ENCODE results near the gene CAPN11.

CAPN11 gene

DNA sequence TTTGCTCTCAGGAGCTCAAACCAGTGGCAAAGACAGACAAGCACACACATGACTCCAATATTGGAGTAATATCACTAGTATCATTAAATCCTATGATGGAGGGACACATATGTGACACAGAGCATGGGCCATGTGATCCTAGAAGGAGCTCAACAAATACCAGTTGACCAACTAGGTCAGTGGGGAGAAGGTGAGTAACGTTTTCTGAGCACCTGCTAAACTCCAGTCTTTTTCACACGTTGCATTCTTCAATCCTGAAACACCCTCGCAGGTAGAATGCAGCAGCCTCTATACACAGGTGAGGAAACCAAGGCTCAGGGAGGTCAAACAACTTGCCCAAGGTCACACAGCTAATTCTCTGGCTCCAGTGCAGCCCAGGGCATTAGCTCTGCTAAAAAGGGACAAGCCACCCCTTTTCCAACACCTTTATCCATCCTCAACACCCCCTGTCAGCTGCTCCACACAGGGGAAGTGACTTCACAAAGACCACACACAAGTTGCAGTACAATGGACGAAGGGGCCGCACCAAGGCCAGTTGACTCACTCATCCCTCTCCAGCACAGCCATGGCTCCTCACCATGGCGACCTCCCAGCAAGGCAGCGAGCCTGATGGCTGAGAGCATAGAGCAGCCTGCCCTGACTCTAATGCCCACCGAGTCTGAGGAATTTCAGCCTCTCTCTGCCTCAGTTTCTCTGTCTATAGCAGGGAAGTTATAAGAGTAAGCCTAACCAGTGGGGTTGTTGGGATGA, 4.4 kb downstream of the CAPN11 start:
- H3K36me3 ChIP-seq (ENCODE audit: insufficient read depth, low read length) = no peaks in the 10 kb centered on the region
- no peak overlapping the region for H3K4me3 ChIP-seq (ENCODE audit: low read depth in 1 of 2, low read length in 2 of 2)
- H3K4me2 ChIP-seq (ENCODE audit: insufficient read depth, low read length) = no peak overlapping the region
- DNase-seq (no peak), ATAC-seq (ENCODE audit: insufficient read depth, low read depth) (no peak)
- no peak overlapping the region for H3K27ac ChIP-seq (ENCODE audit: low read length)
- H4K20me1 ChIP-seq (ENCODE audit: insufficient read depth, low read length) = no peaks in the 10 kb centered on the region
- H3K9ac ChIP-seq (ENCODE audit: low read depth, low read length) = no peak overlapping the region
- no peaks in the 10 kb centered on the region for H3K79me2 ChIP-seq (ENCODE audit: insufficient read depth, low read length)
- peaks cover 13% of the 10 kb centered on the region for H3K27me3 ChIP-seq (ENCODE audit: insufficient read depth, low read length, poor library complexity)
- no peak for TF ChIP-seq EZH2 (IDR thresholded peaks at IDR 0.05; ENCODE audit: borderline replicate concordance, low read depth, low read length, severe bottlenecking)
- TF ChIP-seq, protein P1, sequence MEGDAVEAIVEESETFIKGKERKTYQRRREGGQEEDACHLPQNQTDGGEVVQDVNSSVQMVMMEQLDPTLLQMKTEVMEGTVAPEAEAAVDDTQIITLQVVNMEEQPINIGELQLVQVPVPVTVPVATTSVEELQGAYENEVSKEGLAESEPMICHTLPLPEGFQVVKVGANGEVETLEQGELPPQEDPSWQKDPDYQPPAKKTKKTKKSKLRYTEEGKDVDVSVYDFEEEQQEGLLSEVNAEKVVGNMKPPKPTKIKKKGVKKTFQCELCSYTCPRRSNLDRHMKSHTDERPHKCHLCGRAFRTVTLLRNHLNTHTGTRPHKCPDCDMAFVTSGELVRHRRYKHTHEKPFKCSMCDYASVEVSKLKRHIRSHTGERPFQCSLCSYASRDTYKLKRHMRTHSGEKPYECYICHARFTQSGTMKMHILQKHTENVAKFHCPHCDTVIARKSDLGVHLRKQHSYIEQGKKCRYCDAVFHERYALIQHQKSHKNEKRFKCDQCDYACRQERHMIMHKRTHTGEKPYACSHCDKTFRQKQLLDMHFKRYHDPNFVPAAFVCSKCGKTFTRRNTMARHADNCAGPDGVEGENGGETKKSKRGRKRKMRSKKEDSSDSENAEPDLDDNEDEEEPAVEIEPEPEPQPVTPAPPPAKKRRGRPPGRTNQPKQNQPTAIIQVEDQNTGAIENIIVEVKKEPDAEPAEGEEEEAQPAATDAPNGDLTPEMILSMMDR (IDR thresholded peaks at IDR 0.05; ENCODE audit: borderline replicate concordance, extremely low read depth, low read length, poor library complexity, severe bottlenecking) = no peak
- no peaks in the 10 kb centered on the region for H3K9me3 ChIP-seq (ENCODE audit: insufficient read depth, low read length, severe bottlenecking)
- H2AFZ ChIP-seq (ENCODE audit: low read depth, low read length) = no peak overlapping the region
- H3K4me1 ChIP-seq (ENCODE audit: insufficient read depth, low read length) = peaks cover 5% of the 10 kb centered on the region

DNA sequence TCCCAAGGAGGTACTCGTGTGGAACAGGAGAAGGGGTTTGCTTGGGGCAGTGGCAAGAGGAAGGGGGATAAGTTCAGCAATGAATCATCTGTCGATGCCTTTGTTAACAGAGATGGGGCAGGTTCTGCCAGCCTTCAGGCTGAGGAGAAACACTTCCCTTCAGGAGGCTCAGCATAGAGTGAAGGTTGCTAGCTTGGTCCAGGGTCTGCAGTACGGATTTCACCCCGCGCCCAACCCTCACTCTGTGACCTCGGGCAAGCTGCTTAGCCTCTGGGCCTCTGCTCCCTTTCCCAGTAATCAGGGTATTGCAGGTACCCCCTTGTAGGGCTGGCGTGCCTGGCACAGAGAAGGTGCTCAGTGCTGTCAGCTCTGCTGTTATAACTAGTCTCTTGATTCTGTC, 7.5 kb downstream of the CAPN11 start:
- H3K4me3 ChIP-seq (ENCODE audit: low read depth in 1 of 2, low read length in 2 of 2) = no peak overlapping the region
- no peak overlapping the region for H3K27ac ChIP-seq (ENCODE audit: low read length)
- peaks cover 15% of the 10 kb centered on the region for H3K27me3 ChIP-seq (ENCODE audit: insufficient read depth, low read length, poor library complexity)
- no peaks in the 10 kb centered on the region for H3K9me3 ChIP-seq (ENCODE audit: insufficient read depth, low read length, severe bottlenecking)
- no peak overlapping the region for H2AFZ ChIP-seq (ENCODE audit: low read depth, low read length)
- DNase-seq (no peak), ATAC-seq (ENCODE audit: insufficient read depth, low read depth) (peak; percentile 8; the same call in 1 of the 3 replicates)
- H3K79me2 ChIP-seq (ENCODE audit: insufficient read depth, low read length) = no peaks in the 10 kb centered on the region
- TF ChIP-seq EZH2 (IDR thresholded peaks at IDR 0.05; ENCODE audit: borderline replicate concordance, low read depth, low read length, severe bottlenecking) = no peak
- TF ChIP-seq, protein P1 (IDR thresholded peaks at IDR 0.05; ENCODE audit: borderline replicate concordance, extremely low read depth, low read length, poor library complexity, severe bottlenecking) = no peak
- H3K4me2 ChIP-seq (ENCODE audit: insufficient read depth, low read length) = no peak overlapping the region
- H3K4me1 ChIP-seq (ENCODE audit: insufficient read depth, low read length) = peaks cover 5% of the 10 kb centered on the region; the same call in 1 of the 2 replicates
- no peaks in the 10 kb centered on the region for H3K36me3 ChIP-seq (ENCODE audit: insufficient read depth, low read length)
- H3K9ac ChIP-seq (ENCODE audit: low read depth, low read length) = no peak overlapping the region
- no peaks in the 10 kb centered on the region for H4K20me1 ChIP-seq (ENCODE audit: insufficient read depth, low read length)

DNA sequence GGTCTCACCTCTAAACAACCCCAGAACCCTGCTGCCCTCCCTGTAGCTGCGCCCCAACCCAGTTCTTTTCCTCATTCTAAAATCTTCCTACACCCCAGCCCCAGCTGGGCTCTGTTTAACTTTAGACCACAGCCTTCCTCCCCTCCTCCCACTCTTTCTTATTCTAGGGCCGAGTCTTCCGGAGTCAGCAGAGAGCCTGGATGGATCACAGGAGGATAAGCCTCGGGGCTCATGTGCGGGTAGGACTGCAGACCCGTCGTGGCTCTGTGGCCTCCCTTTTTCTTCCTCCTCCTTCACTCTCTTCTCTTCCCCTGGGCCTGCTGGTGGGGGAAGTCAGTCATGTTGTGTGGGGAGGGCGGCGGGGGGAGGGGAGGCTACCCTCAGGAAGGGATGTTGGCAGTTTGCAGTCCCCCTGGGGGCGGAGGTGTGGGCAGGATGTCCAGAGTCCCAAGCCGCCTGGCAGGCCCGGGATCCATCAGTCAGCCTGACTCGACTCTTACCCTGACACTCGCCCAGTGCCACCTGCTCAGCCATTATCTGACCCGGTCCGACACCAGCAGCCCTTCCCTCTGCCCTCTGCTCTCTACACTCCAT, 8.1 kb downstream of the CAPN11 start:
- Histone ChIP-seq H3K9me3 (ENCODE audit: insufficient read depth, low read length, severe bottlenecking) (no peaks in the 10 kb centered on the region), H3K79me2 (ENCODE audit: insufficient read depth, low read length) (no peaks in the 10 kb centered on the region), H4K20me1 (ENCODE audit: insufficient read depth, low read length) (no peaks in the 10 kb centered on the region), H3K4me3 (ENCODE audit: low read depth in 1 of 2, low read length in 2 of 2) (no peak overlapping the region), H3K27ac (ENCODE audit: low read length) (no peak overlapping the region), H3K4me1 (ENCODE audit: insufficient read depth, low read length) (0 out of 2 replicates have a peak, but pooled peaks cover 5% of the 10 kb centered on the region), H2AFZ (ENCODE audit: low read depth, low read length) (no peak overlapping the region), H3K4me2 (ENCODE audit: insufficient read depth, low read length) (no peak overlapping the region), H3K27me3 (ENCODE audit: insufficient read depth, low read length, poor library complexity) (peaks cover 15% of the 10 kb centered on the region), H3K9ac (ENCODE audit: low read depth, low read length) (no peak overlapping the region), H3K36me3 (ENCODE audit: insufficient read depth, low read length) (no peaks in the 10 kb centered on the region)
- TF ChIP-seq, protein P1 (IDR thresholded peaks at IDR 0.05; ENCODE audit: borderline replicate concordance, extremely low read depth, low read length, poor library complexity, severe bottlenecking) = no peak
- no peak for TF ChIP-seq EZH2 (IDR thresholded peaks at IDR 0.05; ENCODE audit: borderline replicate concordance, low read depth, low read length, severe bottlenecking)
- DNase-seq (peak; percentile 14), ATAC-seq (ENCODE audit: insufficient read depth, low read depth) (peak; percentile 69)

Data from DND-41 (cell line).